Heart left ventricle (tissue), 16 donors: ENCODE measurements around the gene MRPL4. TPM values are rescaled to one million over a fixed set of nuclear protein-coding genes. Genes with fewer than 3 reads are reported as not detected.

Experiments used
- ATAC-seq, 4 donors: fragments of 200-7000 bp; cut with Tn5 transposase; one replicate each; pipeline ENCODE4 v1.9.1; 2020 to 2022; ENCODE audit warnings: moderate library complexity in 4 of 4, mild to moderate bottlenecking in 3 of 4, moderate number of reproducible peaks in 1 of 4
- DNase-seq, 5 donors: peaks; one replicate each; pipeline ENCODE4 v3.0.0-alpha.2; 2020
- H3K27ac ChIP-seq, 12 donors: fragments of 200-600 bp; sonication (generic) in 4 of 12; one replicate each; pipeline versions ENCODE4 v1.5.0 to v1.8.0; 2016 to 2022; ENCODE audit warnings: mild to moderate bottlenecking in 2 of 12
- H3K27me3 ChIP-seq, 9 donors: fragments of 200-600 bp; sonication (generic) in 2 of 9; one replicate each; pipeline versions ENCODE4 v1.5.1 to v1.8.0; 2016 to 2022; ENCODE audit warnings: mild to moderate bottlenecking in 3 of 9
- H3K36me3 ChIP-seq, 9 donors: fragments of 200-600 bp; sonication (generic) in 2 of 9; one replicate each; pipeline versions ENCODE4 v1.5.0 to v1.8.0; 2018 to 2022; ENCODE audit warnings: mild to moderate bottlenecking in 2 of 9
- H3K4me1 ChIP-seq, 12 donors: fragments of 200-600 bp; sonication (generic) in 4 of 12; one replicate each; pipeline versions ENCODE4 v1.5.0 to v1.8.0; 2016 to 2022; ENCODE audit warnings: mild to moderate bottlenecking in 3 of 12
- H3K4me3 ChIP-seq, 12 donors: fragments of 200-600 bp; sonication (generic) in 4 of 12; one replicate each; pipeline versions ENCODE4 v1.5.0 to v1.8.0; 2017 to 2022; ENCODE audit warnings: mild to moderate bottlenecking in 9 of 12, moderate library complexity in 4 of 12
- H3K9me3 ChIP-seq, 12 donors: fragments of 200-600 bp; sonication (generic) in 4 of 12; one replicate each; pipeline versions ENCODE4 v1.5.0 to v1.8.0; 2016 to 2022; ENCODE audit warnings: mild to moderate bottlenecking in 1 of 12
- POLR2A ChIP-seq, 2 donors: fragments of 450-650 bp; IDR thresholded peaks; one replicate each; pipeline ENCODE4 v1.6.1; 2017; ENCODE audit warnings: antibody characterized with exemption in 2 of 2, mild to moderate bottlenecking in 2 of 2, moderate library complexity in 2 of 2
- WGBS, 4 donors: extraction: QIAGEN DNeasy Blood & Tissue Kit in 2 of 4; methylation state at CpG; one replicate each; pipeline versions ENCODE4 v1.1.5 to v1.1.7; 2013 to 2018; 5-methylcytosine and 5-hydroxymethylcytosine counted together
- intact Hi-C, 10 donors: fragments of 100-400 bp; cut with DNase I; formaldehyde crosslinking; loops; one replicate each; pipeline versions ENCODE4 v1.11.1 to v1.14.2; 2022
- polyA plus RNA-seq, 2 donors: library from polyadenylated mRNA; stranded (reverse); fragments of 200-250 nt; gene quantifications; one replicate each; pipeline ENCODE4 v1.2.3, GENCODE V29; 2013
- total RNA-seq, 9 donors: library from RNA; depleted of rRNA in 2 of 9; stranded (reverse); fragments of >200 nt in 2 of 9; fragmentation: NEBNext Ultra II Directional in 3 of 9; extraction: Animal tissue kit (Norgen Biotek cat#: 25700) in 3 of 9; gene quantifications; one replicate each; pipeline versions ENCODE4 v1.1.0 to v1.2.4, GENCODE V29; 2016 to 2023
- TF ChIP-seq, protein P1 (sequence below), 12 donors: fragments of 200-600 bp; sonication (generic) in 4 of 12; IDR thresholded peaks; one replicate each; pipeline versions ENCODE4 v1.5.0 to v1.8.0; 2018 to 2022; ENCODE audit warnings: antibody characterized with exemption in 12 of 12, mild to moderate bottlenecking in 5 of 12
- donor health status: ischemic (EF 13 %, LVEDD 7.1; RV severe dilation, severe dysfunction).
- donor health status: healthy with polysubstance abuse.
- donor health status: DM: no; HTN: yes; CAD: no.
- donor health status: DM: no; HTN: no; CAD: no.
- donor health status: ischemic (EF 25% LVEDD 6.9; RV normal size, moderate dysfunction).
- donor health status: ischemic (EF 25% LVEDD 5.7; RV mildly dilated, moderate dysfunction).
- donor health status: healthy.
- donor health status: DM: yes; HTN: yes; CAD: no.
- donor health status: ischemic (EF 35%, LVEDD 5.7; RV mildly dilated, moderate dysfunction).
- donor health status: nonischemic (EF 11% LVEDD 7.7; RV severe dilation, severe dysfunction).
- donor health status: DM: yes; HTN: yes; CAD: no.
- donor health status: PGD.
- donor health status: ischemic (EF 29% LVEDD 5.4; RV normal size, mild dysfunction).
- donor health status: nonischemic (EF 23%, LVEDD 6.1; RV moderate dilation, normal function).

Gene MRPL4
- total and polyA plus RNA-seq, 11 donors = 37.7 to 123 (median 68.2) TPM

GRCh38 chr19:10252707-10253106, 693 bp downstream of the MRPL4 start:
- H3K27ac ChIP-seq = peak overlapping the region in 11 of 12 donors; percentile 78 to 93 (median 86)
- peaks cover 0 to 22% (median 8%) of the 10 kb centered on the region in 12 donors for H3K4me1 ChIP-seq
- peaks cover 0 to 44% (median 43%) of the 10 kb centered on the region in 9 donors for H3K36me3 ChIP-seq
- TF ChIP-seq, protein P1, sequence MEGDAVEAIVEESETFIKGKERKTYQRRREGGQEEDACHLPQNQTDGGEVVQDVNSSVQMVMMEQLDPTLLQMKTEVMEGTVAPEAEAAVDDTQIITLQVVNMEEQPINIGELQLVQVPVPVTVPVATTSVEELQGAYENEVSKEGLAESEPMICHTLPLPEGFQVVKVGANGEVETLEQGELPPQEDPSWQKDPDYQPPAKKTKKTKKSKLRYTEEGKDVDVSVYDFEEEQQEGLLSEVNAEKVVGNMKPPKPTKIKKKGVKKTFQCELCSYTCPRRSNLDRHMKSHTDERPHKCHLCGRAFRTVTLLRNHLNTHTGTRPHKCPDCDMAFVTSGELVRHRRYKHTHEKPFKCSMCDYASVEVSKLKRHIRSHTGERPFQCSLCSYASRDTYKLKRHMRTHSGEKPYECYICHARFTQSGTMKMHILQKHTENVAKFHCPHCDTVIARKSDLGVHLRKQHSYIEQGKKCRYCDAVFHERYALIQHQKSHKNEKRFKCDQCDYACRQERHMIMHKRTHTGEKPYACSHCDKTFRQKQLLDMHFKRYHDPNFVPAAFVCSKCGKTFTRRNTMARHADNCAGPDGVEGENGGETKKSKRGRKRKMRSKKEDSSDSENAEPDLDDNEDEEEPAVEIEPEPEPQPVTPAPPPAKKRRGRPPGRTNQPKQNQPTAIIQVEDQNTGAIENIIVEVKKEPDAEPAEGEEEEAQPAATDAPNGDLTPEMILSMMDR (IDR thresholded peaks at IDR 0.05) = no peak
- TF ChIP-seq POLR2A (IDR thresholded peaks at IDR 0.05) = no peak
- H3K27me3 ChIP-seq = no peaks in the 10 kb centered on the region
- ATAC-seq (no peak), DNase-seq (no peak)
- intact Hi-C loops = loop anchor here in 6 of 10 donors (5.0 to 10.0 kb wide), 5 partner anchors 60 to 320 kb away; partner anchors contain the start of genes EIF3G (in 2 of the 6), P2RY11 (in 2 of the 6), DNMT1 (in 1 of the 6) and OLFM2 (in 1 of the 6)
- 23 to 30% (median 27%) methylated on average over 8 of the region's 8 CpGs for WGBS, 4 donors
- no peaks in the 10 kb centered on the region for H3K9me3 ChIP-seq
- peak overlapping the region; percentile 60 to 99 (median 84) for H3K4me3 ChIP-seq

GRCh38 chr19:10254244-10254643, 2.2 kb downstream of the MRPL4 start:
- intact Hi-C loops = loop anchor here in 6 of 10 donors (5.0 to 10.0 kb wide), 5 partner anchors 62 to 322 kb away; partner anchors contain the start of genes EIF3G (in 2 of the 6), P2RY11 (in 2 of the 6), DNMT1 (in 1 of the 6) and OLFM2 (in 1 of the 6)
- no peak for ATAC-seq
- H3K27ac ChIP-seq = no peak overlapping the region
- H3K4me3 ChIP-seq = no peak overlapping the region
- H3K4me1 ChIP-seq = peaks cover 0 to 29% (median 11%) of the 10 kb centered on the region in 12 donors
- no peak for DNase-seq
- no peaks in the 10 kb centered on the region for H3K9me3 ChIP-seq
- 90 to 98% (median 94%) methylated on average over 3 of the region's 3 CpGs for WGBS, 4 donors
- TF ChIP-seq, protein P1 (IDR thresholded peaks at IDR 0.05) = no peak
- no peak for TF ChIP-seq POLR2A (IDR thresholded peaks at IDR 0.05)
- H3K27me3 ChIP-seq = no peaks in the 10 kb centered on the region
- peaks cover 0 to 58% (median 54%) of the 10 kb centered on the region in 9 donors for H3K36me3 ChIP-seq

DNA sequence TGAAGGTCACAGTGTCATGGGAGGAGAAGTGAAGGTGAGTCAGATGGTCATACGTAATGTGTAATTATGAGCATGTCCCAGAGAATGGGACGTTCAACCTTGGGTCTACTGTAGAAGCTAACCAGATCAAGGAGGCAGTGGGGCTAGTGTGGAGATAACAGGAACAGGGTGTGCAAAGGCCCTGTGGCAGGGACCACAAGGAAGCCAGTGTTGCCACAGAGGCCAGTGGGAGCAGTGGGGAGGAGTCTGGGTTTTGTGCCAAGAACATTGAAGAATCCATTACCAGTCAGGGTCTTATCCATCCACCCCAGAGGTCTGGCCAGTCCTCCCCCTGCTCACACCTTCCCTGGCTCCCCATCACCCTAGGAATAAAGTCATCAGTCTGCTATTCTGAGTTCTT, 3.3 kb downstream of the MRPL4 start:
- no peak for DNase-seq
- 82 to 93% (median 90%) methylated on average over 2 of the region's 2 CpGs for WGBS, 4 donors
- intact Hi-C loops = loop anchor here in 4 of 10 donors (5.0 to 10.0 kb wide), 3 partner anchors 132 to 321 kb away; partner anchors contain the start of genes EIF3G (in 2 of the 4), P2RY11 (in 2 of the 4) and OLFM2 (in 1 of the 4)
- no peaks in the 10 kb centered on the region for H3K9me3 ChIP-seq
- TF ChIP-seq, protein P1 (IDR thresholded peaks at IDR 0.05) = no peak
- no peak for TF ChIP-seq POLR2A (IDR thresholded peaks at IDR 0.05)
- no peak for ATAC-seq
- no peak overlapping the region for H3K27ac ChIP-seq
- peaks cover 0 to 68% (median 58%) of the 10 kb centered on the region in 9 donors for H3K36me3 ChIP-seq
- H3K4me3 ChIP-seq = no peak overlapping the region
- no peaks in the 10 kb centered on the region for H3K27me3 ChIP-seq
- peaks cover 0 to 28% (median 13%) of the 10 kb centered on the region in 12 donors for H3K4me1 ChIP-seq

- Histone ChIP-seq H3K9me3 (no peaks in the 10 kb centered on the region), H3K36me3 (peaks cover 0 to 68% (median 58%) of the 10 kb centered on the region in 9 donors), H3K27me3 (no peaks in the 10 kb centered on the region), H3K4me1 (peaks cover 0 to 25% (median 13%) of the 10 kb centered on the region in 12 donors), H3K4me3 (no peak overlapping the region), H3K27ac (peak overlapping the region in 1 of 12 donors; percentile 3)
- intact Hi-C loops = loop anchor here in 4 of 10 donors (5.0 to 10.0 kb wide), 3 partner anchors 131 to 322 kb away; partner anchors contain the start of genes EIF3G (in 2 of the 4), P2RY11 (in 2 of the 4) and OLFM2 (in 1 of the 4)
- TF ChIP-seq, protein P1 (IDR thresholded peaks at IDR 0.05) = no peak
- TF ChIP-seq POLR2A (IDR thresholded peaks at IDR 0.05) = no peak
- ATAC-seq (no peak), DNase-seq (no peak)
- 73 to 85% (median 77%) methylated on average over 13 to 18 of the region's 18 CpGs for WGBS, 4 donors
Observed at GRCh38 chr19:10256551-10256950, 4.5 kb downstream of the MRPL4 start.
